ENCODE data around the gene SLC17A6. TPM values are rescaled to one million over a fixed set of nuclear protein-coding genes. Genes with fewer than 3 reads are reported as not detected.

Gene SLC17A6
- total RNA-seq, 2 donors from 2014 or later = not detected

DNA sequence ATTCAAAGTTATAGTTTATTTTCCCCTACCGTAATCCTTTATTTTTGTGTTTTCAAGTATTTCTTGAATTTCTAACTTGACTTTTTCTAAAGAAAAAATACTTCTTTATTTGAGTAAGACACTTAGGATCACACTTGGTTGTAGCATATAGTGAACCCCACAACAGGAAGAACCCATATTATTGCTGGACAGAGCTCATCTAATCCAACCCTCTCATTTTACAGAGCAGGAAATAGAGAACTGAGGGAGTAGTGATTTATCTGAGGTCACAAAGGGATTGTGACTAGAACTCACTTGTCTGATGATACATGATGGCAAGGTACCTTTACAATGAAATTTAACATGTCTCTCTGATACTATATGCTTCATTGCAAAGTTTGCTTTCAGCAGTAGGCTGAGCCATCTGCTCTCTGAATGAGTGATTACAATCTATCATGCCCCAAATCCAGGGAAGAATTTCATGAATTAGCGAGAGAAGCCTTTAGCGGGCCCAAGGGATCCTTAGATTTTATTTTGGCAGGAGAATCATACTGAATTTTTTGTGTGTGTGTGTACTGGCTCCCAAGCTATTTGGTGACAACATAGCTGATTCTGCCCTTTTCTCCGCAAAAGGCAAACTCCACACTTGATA lies 9.8 kb downstream of the SLC17A6 start:
- H3K27ac ChIP-seq = no peak overlapping the region
- no peak for ATAC-seq (ENCODE audit: insufficient number of reproducible peaks, low FRiP score, low read depth)

GRCh38 chr11:22349491-22349890 lies 11.3 kb downstream of the SLC17A6 start:
- Histone ChIP-seq H3K27ac (no peak overlapping the region), H3K27me3 (replicated peaks; ENCODE audit: insufficient read depth) (no peaks in the 10 kb centered on the region), H3K4me3 (no peak overlapping the region), H3K4me1 (ENCODE audit: control insufficient read depth in 1 of 2, low read depth in 2 of 2) (no peaks in the 10 kb centered on the region), H3K36me3 (no peaks in the 10 kb centered on the region), H3K9me3 (no peaks in the 10 kb centered on the region)
- no peak for ATAC-seq (ENCODE audit: insufficient number of reproducible peaks, low FRiP score, low read depth)
- DNase-seq (ENCODE audit: low spot score) = no peak
- TF ChIP-seq, protein P1, sequence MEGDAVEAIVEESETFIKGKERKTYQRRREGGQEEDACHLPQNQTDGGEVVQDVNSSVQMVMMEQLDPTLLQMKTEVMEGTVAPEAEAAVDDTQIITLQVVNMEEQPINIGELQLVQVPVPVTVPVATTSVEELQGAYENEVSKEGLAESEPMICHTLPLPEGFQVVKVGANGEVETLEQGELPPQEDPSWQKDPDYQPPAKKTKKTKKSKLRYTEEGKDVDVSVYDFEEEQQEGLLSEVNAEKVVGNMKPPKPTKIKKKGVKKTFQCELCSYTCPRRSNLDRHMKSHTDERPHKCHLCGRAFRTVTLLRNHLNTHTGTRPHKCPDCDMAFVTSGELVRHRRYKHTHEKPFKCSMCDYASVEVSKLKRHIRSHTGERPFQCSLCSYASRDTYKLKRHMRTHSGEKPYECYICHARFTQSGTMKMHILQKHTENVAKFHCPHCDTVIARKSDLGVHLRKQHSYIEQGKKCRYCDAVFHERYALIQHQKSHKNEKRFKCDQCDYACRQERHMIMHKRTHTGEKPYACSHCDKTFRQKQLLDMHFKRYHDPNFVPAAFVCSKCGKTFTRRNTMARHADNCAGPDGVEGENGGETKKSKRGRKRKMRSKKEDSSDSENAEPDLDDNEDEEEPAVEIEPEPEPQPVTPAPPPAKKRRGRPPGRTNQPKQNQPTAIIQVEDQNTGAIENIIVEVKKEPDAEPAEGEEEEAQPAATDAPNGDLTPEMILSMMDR (IDR thresholded peaks at IDR 0.05) = no peak

More for the DNA sequence above, 9.8 kb downstream of the SLC17A6 start:
- H3K4me3 ChIP-seq = no peak overlapping the region
- TF ChIP-seq, protein P1 (IDR thresholded peaks at IDR 0.05) = no peak
- DNase-seq (ENCODE audit: low spot score) = no peak
- H3K4me1 ChIP-seq (ENCODE audit: control insufficient read depth in 1 of 2, low read depth in 2 of 2) = no peaks in the 10 kb centered on the region
- no peaks in the 10 kb centered on the region for H3K36me3 ChIP-seq
- no peaks in the 10 kb centered on the region for H3K9me3 ChIP-seq
- H3K27me3 ChIP-seq (replicated peaks; ENCODE audit: insufficient read depth) = no peaks in the 10 kb centered on the region

- no peak overlapping the region for H3K27ac ChIP-seq
- no peaks in the 10 kb centered on the region for H3K27me3 ChIP-seq (replicated peaks; ENCODE audit: insufficient read depth)
- no peak for ATAC-seq (ENCODE audit: insufficient number of reproducible peaks, low FRiP score, low read depth)
- no peaks in the 10 kb centered on the region for H3K4me1 ChIP-seq (ENCODE audit: control insufficient read depth in 1 of 2, low read depth in 2 of 2)
- TF ChIP-seq, protein P1 (IDR thresholded peaks at IDR 0.05) = no peak
- no peak overlapping the region for H3K4me3 ChIP-seq
- H3K9me3 ChIP-seq = no peaks in the 10 kb centered on the region
- no peak for DNase-seq (ENCODE audit: low spot score)
- H3K36me3 ChIP-seq = no peaks in the 10 kb centered on the region
Observed at GRCh38 chr11:22359295-22359694, 21.1 kb downstream of the SLC17A6 start.

- TF ChIP-seq, protein P1 (IDR thresholded peaks at IDR 0.05) = no peak
- H3K4me3 ChIP-seq = no peak overlapping the region
- no peak for ATAC-seq (ENCODE audit: insufficient number of reproducible peaks, low FRiP score, low read depth)
Observed at GRCh38 chr11:22371160-22371559, 33.0 kb downstream of the SLC17A6 start.

GRCh38 chr11:22387126-22387525 lies 48.9 kb downstream of the SLC17A6 start:
- ATAC-seq (ENCODE audit: insufficient number of reproducible peaks, low FRiP score, low read depth) = no peak
- Histone ChIP-seq H3K27me3 (replicated peaks; ENCODE audit: insufficient read depth) (no peaks in the 10 kb centered on the region), H3K4me1 (ENCODE audit: control insufficient read depth in 1 of 2, low read depth in 2 of 2) (no peaks in the 10 kb centered on the region), H3K36me3 (no peaks in the 10 kb centered on the region), H3K9me3 (no peaks in the 10 kb centered on the region), H3K4me3 (no peak overlapping the region), H3K27ac (no peak overlapping the region)
- DNase-seq (ENCODE audit: low spot score) = no peak
- TF ChIP-seq, protein P1 (IDR thresholded peaks at IDR 0.05) = no peak

More at GRCh38 chr11:22371160-22371559, 33.0 kb downstream of the SLC17A6 start:
- no peak for DNase-seq (ENCODE audit: low spot score)
- H3K27me3 ChIP-seq (replicated peaks; ENCODE audit: insufficient read depth) = peaks cover 4% of the 10 kb centered on the region
- no peaks in the 10 kb centered on the region for H3K9me3 ChIP-seq
- no peak overlapping the region for H3K27ac ChIP-seq
- no peaks in the 10 kb centered on the region for H3K4me1 ChIP-seq (ENCODE audit: control insufficient read depth in 1 of 2, low read depth in 2 of 2)
- no peaks in the 10 kb centered on the region for H3K36me3 ChIP-seq

All from thoracic aorta (tissue), 2 donors.